Measurements from ENCODE around the gene ARID4B.

DNA sequence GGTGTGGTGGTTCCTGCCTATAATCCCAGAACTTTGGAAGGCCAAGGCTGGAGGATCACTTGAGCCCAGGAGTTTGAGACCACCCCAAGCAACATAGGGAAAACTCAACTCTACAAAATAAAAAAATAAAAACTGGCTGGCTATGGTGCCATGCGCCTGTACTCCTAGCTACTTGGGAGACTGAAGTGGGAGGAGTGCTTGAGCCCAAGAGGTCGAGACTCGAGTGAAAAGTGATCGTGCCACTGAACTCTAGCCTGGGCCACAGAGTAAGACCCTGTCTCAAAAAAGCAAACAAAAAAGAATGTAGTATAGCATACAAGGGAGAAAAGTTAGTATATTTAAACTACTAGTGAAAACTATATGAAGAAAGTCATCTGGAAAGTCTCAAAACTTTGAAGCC, 66.7 kb downstream of the ARID4B start:
- TF ChIP-seq, protein P1, sequence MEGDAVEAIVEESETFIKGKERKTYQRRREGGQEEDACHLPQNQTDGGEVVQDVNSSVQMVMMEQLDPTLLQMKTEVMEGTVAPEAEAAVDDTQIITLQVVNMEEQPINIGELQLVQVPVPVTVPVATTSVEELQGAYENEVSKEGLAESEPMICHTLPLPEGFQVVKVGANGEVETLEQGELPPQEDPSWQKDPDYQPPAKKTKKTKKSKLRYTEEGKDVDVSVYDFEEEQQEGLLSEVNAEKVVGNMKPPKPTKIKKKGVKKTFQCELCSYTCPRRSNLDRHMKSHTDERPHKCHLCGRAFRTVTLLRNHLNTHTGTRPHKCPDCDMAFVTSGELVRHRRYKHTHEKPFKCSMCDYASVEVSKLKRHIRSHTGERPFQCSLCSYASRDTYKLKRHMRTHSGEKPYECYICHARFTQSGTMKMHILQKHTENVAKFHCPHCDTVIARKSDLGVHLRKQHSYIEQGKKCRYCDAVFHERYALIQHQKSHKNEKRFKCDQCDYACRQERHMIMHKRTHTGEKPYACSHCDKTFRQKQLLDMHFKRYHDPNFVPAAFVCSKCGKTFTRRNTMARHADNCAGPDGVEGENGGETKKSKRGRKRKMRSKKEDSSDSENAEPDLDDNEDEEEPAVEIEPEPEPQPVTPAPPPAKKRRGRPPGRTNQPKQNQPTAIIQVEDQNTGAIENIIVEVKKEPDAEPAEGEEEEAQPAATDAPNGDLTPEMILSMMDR (conservative IDR thresholded peaks at IDR 0.05 in 1 of 2, IDR thresholded peaks at IDR 0.05 in 1 of 2; ENCODE audit: low read depth in 1 of 2, low read length in 2 of 2) = no peak
- TF ChIP-seq EZH2 (IDR thresholded peaks at IDR 0.05; ENCODE audit: low read length, missing control alignments) = no peak
